ENCODE data around the gene PATJ. TPM values are rescaled to one million over a fixed set of nuclear protein-coding genes. Genes with fewer than 3 reads are reported as not detected.
A peak's percentile ranks its signal among the peaks of the same experiment; 100 is the strongest.

PATJ gene, protein sequence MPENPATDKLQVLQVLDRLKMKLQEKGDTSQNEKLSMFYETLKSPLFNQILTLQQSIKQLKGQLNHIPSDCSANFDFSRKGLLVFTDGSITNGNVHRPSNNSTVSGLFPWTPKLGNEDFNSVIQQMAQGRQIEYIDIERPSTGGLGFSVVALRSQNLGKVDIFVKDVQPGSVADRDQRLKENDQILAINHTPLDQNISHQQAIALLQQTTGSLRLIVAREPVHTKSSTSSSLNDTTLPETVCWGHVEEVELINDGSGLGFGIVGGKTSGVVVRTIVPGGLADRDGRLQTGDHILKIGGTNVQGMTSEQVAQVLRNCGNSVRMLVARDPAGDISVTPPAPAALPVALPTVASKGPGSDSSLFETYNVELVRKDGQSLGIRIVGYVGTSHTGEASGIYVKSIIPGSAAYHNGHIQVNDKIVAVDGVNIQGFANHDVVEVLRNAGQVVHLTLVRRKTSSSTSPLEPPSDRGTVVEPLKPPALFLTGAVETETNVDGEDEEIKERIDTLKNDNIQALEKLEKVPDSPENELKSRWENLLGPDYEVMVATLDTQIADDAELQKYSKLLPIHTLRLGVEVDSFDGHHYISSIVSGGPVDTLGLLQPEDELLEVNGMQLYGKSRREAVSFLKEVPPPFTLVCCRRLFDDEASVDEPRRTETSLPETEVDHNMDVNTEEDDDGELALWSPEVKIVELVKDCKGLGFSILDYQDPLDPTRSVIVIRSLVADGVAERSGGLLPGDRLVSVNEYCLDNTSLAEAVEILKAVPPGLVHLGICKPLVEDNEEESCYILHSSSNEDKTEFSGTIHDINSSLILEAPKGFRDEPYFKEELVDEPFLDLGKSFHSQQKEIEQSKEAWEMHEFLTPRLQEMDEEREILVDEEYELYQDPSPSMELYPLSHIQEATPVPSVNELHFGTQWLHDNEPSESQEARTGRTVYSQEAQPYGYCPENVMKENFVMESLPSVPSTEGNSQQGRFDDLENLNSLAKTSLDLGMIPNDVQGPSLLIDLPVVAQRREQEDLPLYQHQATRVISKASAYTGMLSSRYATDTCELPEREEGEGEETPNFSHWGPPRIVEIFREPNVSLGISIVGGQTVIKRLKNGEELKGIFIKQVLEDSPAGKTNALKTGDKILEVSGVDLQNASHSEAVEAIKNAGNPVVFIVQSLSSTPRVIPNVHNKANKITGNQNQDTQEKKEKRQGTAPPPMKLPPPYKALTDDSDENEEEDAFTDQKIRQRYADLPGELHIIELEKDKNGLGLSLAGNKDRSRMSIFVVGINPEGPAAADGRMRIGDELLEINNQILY (N-terminal part only)
- polyA plus RNA-seq (2013) = 25.8 and 26.4 TPM in 2 replicates

GRCh38 chr1:61741711-61742619 lies at the start of gene PATJ:
TSS of gene PATJ (plus strand) at chr1:61742480. CDS start at chr1:61762893, 20,413 bp downstream.
- WGBS (ENCODE audit: extremely low coverage, insufficient coverage, insufficient read length) = no CpG with 5 or more reads among the region's 54 CpGs
- H3K4me3 ChIP-seq (ENCODE audit: low read depth, low read length) = peak within 1 kb of the TSS; percentile 87
- H3K23ac ChIP-seq (ENCODE audit: low read length) = no peak within 1 kb of the TSS
- no peaks in the 10 kb centered on the region for H3K36me3 ChIP-seq (ENCODE audit: control insufficient read depth in 1 of 2, insufficient read depth in 2 of 2, low read length in 2 of 2)
- H2BK12ac ChIP-seq (ENCODE audit: low read length) = no peak within 1 kb of the TSS
- peak within 1 kb of the TSS; percentile 82 for H2BK120ac ChIP-seq (ENCODE audit: insufficient read depth, low read length, poor library complexity)
- peak within 1 kb of the TSS; percentile 60 for H3K4me2 ChIP-seq (ENCODE audit: low read length)
- H3K4me1 ChIP-seq (ENCODE audit: control insufficient read depth in 1 of 2, insufficient read depth in 2 of 2, low read length in 2 of 2) = peaks cover 9 to 11% of the 10 kb centered on the region in 2 experiments
- H4K91ac ChIP-seq (ENCODE audit: low read depth, low read length) = peak within 1 kb of the TSS; percentile 95
- peak within 1 kb of the TSS; percentile 86 for H4K8ac ChIP-seq (ENCODE audit: low read depth, low read length)
- peak within 1 kb of the TSS; percentile 90 for H2AFZ ChIP-seq (ENCODE audit: insufficient read depth, low read length, poor library complexity)
- peak within 1 kb of the TSS; percentile 70 for H3K9ac ChIP-seq (ENCODE audit: low read length)
- H3K79me2 ChIP-seq (ENCODE audit: control insufficient read depth, insufficient read depth, low read length, poor library complexity) = peaks cover 14% of the 10 kb centered on the region
- peak; percentile 30 to 42 for DNase-seq
- peak within 1 kb of the TSS; percentile 90 for H3K14ac ChIP-seq (ENCODE audit: low read length)
- no peaks in the 10 kb centered on the region for H3K9me3 ChIP-seq (ENCODE audit: insufficient read depth, low read depth, low read length)
- peak within 1 kb of the TSS; percentile 96 for H3K27ac ChIP-seq (ENCODE audit: low read depth, low read length)
- peak within 1 kb of the TSS; percentile 90 for H3K4ac ChIP-seq (ENCODE audit: low read depth, low read length)
- peaks cover 12% of the 10 kb centered on the region for H3K79me1 ChIP-seq (ENCODE audit: low read length)
- peak within 1 kb of the TSS; percentile 91 for H4K12ac ChIP-seq (ENCODE audit: low read depth, low read length)
- H3K27me3 ChIP-seq (ENCODE audit: insufficient read depth, low read length) = no peaks in the 10 kb centered on the region
- peak within 1 kb of the TSS; percentile 60 for H2AK5ac ChIP-seq (ENCODE audit: low read length)
- peak within 1 kb of the TSS; percentile 96 for H2BK5ac ChIP-seq (ENCODE audit: low read depth, low read length, poor library complexity)
- peak within 1 kb of the TSS; percentile 97 for H3K18ac ChIP-seq (ENCODE audit: low read length)

GRCh38 chr1:61699911-61700851 lies 42.1 kb upstream of the PATJ start:
- H2AFZ ChIP-seq (ENCODE audit: insufficient read depth, low read length, poor library complexity) = no peak overlapping the region
- no peak overlapping the region for H3K4me3 ChIP-seq (ENCODE audit: low read depth, low read length)
- no peak overlapping the region for H2BK120ac ChIP-seq (ENCODE audit: insufficient read depth, low read length, poor library complexity)
- no peak overlapping the region for H3K27ac ChIP-seq (ENCODE audit: low read depth, low read length)
- no peak overlapping the region for H3K14ac ChIP-seq (ENCODE audit: low read length)
- H3K27me3 ChIP-seq (ENCODE audit: insufficient read depth, low read length) = no peaks in the 10 kb centered on the region
- no peak overlapping the region for H3K23ac ChIP-seq (ENCODE audit: low read length)
- H4K12ac ChIP-seq (ENCODE audit: low read depth, low read length) = no peak overlapping the region
- no peaks in the 10 kb centered on the region for H3K79me2 ChIP-seq (ENCODE audit: control insufficient read depth, insufficient read depth, low read length, poor library complexity)
- no CpG with 5 or more reads among the region's 3 CpGs for WGBS (ENCODE audit: extremely low coverage, insufficient coverage, insufficient read length)
- no peak overlapping the region for H4K8ac ChIP-seq (ENCODE audit: low read depth, low read length)
- H3K4me1 ChIP-seq (ENCODE audit: control insufficient read depth in 1 of 2, insufficient read depth in 2 of 2, low read length in 2 of 2) = no peaks in the 10 kb centered on the region
- peaks cover 8 to 17% of the 10 kb centered on the region in 2 experiments for H3K36me3 ChIP-seq (ENCODE audit: control insufficient read depth in 1 of 2, insufficient read depth in 2 of 2, low read length in 2 of 2)
- H3K9me3 ChIP-seq (ENCODE audit: insufficient read depth, low read depth, low read length) = no peaks in the 10 kb centered on the region
- no peak overlapping the region for H2AK5ac ChIP-seq (ENCODE audit: low read length)
- no peaks in the 10 kb centered on the region for H3K79me1 ChIP-seq (ENCODE audit: low read length)
- DNase-seq = no peak
- H3K4ac ChIP-seq (ENCODE audit: low read depth, low read length) = no peak overlapping the region
- no peak overlapping the region for H3K9ac ChIP-seq (ENCODE audit: low read length)
- H3K4me2 ChIP-seq (ENCODE audit: low read length) = no peak overlapping the region
- H2BK12ac ChIP-seq (ENCODE audit: low read length) = no peak overlapping the region
- no peak overlapping the region for H2BK5ac ChIP-seq (ENCODE audit: low read depth, low read length, poor library complexity)
- H4K91ac ChIP-seq (ENCODE audit: low read depth, low read length) = no peak overlapping the region
- H3K18ac ChIP-seq (ENCODE audit: low read length) = no peak overlapping the region

DNA sequence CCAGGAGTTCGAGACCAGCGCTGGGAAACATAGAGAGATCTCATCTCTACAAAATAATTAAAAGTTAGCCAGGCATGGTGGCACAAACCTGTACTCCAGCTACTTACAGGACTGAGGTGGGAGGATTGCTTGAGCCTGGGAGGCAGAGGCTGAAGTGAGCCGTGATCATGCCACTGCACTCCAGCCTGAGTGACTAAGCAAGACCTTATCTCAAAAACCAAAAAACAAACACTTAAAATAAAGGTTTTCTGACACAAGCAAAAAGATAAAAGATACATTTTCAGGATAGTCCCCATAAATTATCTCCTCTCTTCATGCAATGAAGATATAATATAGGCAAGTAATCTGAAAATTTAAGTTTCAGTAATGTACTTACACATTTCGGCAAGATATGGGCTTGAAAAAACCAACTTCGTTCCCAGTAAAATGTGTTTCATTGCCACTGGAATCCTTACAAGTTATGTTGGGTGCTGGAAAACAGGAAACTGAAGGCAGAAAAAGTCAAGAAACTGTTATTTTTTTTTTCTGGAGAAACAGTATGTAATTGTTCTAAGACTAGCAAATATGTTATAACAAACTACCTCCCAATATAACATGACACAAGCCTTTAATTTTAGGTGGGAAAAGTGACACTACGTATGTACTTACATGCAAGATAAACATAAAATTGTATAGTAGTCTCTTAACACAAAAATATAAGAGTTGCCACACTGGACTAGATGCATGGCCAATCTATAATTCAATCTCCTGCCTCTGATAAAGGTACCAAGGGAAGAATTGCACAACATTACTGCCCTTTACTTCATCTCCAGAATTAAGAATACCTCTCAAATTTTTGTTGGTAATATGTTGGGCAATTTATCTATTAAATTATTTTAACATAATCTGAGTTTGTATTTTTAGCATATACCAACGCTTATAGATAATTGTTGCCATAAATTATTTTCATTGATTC lies 33.0 kb upstream of the PATJ start:
- no peak overlapping the region for H3K4ac ChIP-seq (ENCODE audit: low read depth, low read length)
- no peak overlapping the region for H3K14ac ChIP-seq (ENCODE audit: low read length)
- H4K91ac ChIP-seq (ENCODE audit: low read depth, low read length) = no peak overlapping the region
- no peak overlapping the region for H2BK120ac ChIP-seq (ENCODE audit: insufficient read depth, low read length, poor library complexity)
- no peak overlapping the region for H3K18ac ChIP-seq (ENCODE audit: low read length)
- no CpG with 5 or more reads among the region's 7 CpGs for WGBS (ENCODE audit: extremely low coverage, insufficient coverage, insufficient read length)
- H2BK12ac ChIP-seq (ENCODE audit: low read length) = no peak overlapping the region
- H3K79me1 ChIP-seq (ENCODE audit: low read length) = no peaks in the 10 kb centered on the region
- H3K9me3 ChIP-seq (ENCODE audit: insufficient read depth, low read depth, low read length) = no peaks in the 10 kb centered on the region
- H3K23ac ChIP-seq (ENCODE audit: low read length) = no peak overlapping the region
- H3K9ac ChIP-seq (ENCODE audit: low read length) = no peak overlapping the region
- H3K4me2 ChIP-seq (ENCODE audit: low read length) = no peak overlapping the region
- no peaks in the 10 kb centered on the region for H3K27me3 ChIP-seq (ENCODE audit: insufficient read depth, low read length)
- H4K8ac ChIP-seq (ENCODE audit: low read depth, low read length) = no peak overlapping the region
- H3K4me3 ChIP-seq (ENCODE audit: low read depth, low read length) = no peak overlapping the region
- H3K27ac ChIP-seq (ENCODE audit: low read depth, low read length) = no peak overlapping the region
- H3K36me3 ChIP-seq (ENCODE audit: control insufficient read depth in 1 of 2, insufficient read depth in 2 of 2, low read length in 2 of 2) = peaks cover 9 to 17% of the 10 kb centered on the region in 2 experiments
- H3K4me1 ChIP-seq (ENCODE audit: control insufficient read depth in 1 of 2, insufficient read depth in 2 of 2, low read length in 2 of 2) = no peaks in the 10 kb centered on the region
- no peak overlapping the region for H4K12ac ChIP-seq (ENCODE audit: low read depth, low read length)
- no peaks in the 10 kb centered on the region for H3K79me2 ChIP-seq (ENCODE audit: control insufficient read depth, insufficient read depth, low read length, poor library complexity)
- H2AK5ac ChIP-seq (ENCODE audit: low read length) = no peak overlapping the region
- H2BK5ac ChIP-seq (ENCODE audit: low read depth, low read length, poor library complexity) = no peak overlapping the region
- no peak for DNase-seq
- no peak overlapping the region for H2AFZ ChIP-seq (ENCODE audit: insufficient read depth, low read length, poor library complexity)

Data from trophoblast cell (in vitro differentiated cells and primary cell).